Adrenal gland (tissue), 5 donors: ENCODE measurements around the gene CAPN5.

ENCODE experiments used
- POLR2A ChIP-seq, 2 donors: fragments of 450-650 bp; IDR thresholded peaks; one replicate each; pipeline ENCODE4 v1.6.1; 2017; ENCODE audit warnings: antibody characterized with exemption in 2 of 2, mild to moderate bottlenecking in 2 of 2, moderate library complexity in 1 of 2
- TF ChIP-seq, protein P1 (sequence below), 6 experiments: fragments of 450-650 bp in 4 of 6; fragments of 200-600 bp in 2 of 6; sonication (generic) in 1 of 6; IDR thresholded peaks; 1 replicate in 5 of 6; 2 replicates in 1 of 6; pipeline versions ENCODE4 v1.5.1 to v1.8.0; 2016 to 2021; ENCODE audit warnings: antibody characterized with exemption in 6 of 6, mild to moderate bottlenecking in 2 of 6, moderate library complexity in 1 of 6
- donor health status: DM: no; HTN: no; CAD: no.

DNA sequence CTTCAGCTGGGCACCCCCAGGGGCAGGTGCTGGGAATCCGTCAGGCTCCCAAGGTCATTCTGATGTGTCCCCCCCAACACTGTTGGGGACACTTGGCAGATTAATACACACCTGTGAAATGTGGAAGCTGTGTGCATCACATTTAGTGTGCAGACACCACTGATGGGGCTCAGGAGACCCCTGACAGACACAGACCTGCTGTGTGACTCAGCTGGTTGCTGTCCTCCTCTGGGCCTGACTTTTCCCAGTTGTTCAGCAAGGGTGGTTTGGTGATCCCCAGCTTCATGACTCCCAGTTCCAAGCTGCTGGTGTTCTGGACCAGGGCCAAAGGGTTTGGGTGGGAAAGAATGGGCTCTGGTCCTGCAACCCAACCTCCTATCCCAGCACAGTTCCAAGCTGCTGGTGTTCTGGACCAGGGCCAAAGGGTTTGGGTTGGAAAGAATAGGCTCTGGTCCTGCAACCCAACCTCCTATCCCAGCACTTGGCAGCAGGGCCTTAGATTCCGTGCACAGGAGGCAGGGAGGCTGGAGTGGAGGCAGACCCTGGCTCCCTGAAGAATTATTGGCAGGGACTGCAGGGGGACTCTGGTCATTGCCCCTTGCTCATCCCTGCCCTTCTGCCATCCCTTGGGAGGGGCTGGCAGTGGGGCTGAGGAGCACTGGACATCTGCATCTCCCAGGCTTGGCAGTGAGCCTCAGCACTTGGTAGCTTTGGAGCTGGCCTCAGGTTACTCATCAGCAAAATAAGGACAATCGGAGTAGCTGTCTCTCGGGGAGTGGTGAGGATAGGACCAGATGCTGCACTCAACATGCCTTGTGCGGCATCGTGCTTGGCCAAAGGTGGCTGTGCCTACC lies 27.4 kb downstream of the CAPN5 start:
- TF ChIP-seq, protein P1, sequence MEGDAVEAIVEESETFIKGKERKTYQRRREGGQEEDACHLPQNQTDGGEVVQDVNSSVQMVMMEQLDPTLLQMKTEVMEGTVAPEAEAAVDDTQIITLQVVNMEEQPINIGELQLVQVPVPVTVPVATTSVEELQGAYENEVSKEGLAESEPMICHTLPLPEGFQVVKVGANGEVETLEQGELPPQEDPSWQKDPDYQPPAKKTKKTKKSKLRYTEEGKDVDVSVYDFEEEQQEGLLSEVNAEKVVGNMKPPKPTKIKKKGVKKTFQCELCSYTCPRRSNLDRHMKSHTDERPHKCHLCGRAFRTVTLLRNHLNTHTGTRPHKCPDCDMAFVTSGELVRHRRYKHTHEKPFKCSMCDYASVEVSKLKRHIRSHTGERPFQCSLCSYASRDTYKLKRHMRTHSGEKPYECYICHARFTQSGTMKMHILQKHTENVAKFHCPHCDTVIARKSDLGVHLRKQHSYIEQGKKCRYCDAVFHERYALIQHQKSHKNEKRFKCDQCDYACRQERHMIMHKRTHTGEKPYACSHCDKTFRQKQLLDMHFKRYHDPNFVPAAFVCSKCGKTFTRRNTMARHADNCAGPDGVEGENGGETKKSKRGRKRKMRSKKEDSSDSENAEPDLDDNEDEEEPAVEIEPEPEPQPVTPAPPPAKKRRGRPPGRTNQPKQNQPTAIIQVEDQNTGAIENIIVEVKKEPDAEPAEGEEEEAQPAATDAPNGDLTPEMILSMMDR (IDR thresholded peaks at IDR 0.05) = no peak
- no peak for TF ChIP-seq POLR2A (IDR thresholded peaks at IDR 0.05)
